ENCODE results near the gene GNG4. TPM values are rescaled to one million over a fixed set of nuclear protein-coding genes. Genes with fewer than 3 reads are reported as not detected.
"Not testable (repeated sequence)": the region's sequence is repeated elsewhere in the genome, so short reads cannot be mapped to it uniquely, and the experiment has no call there.

Gene GNG4
- total RNA-seq, 1 experiment from 2014 or later, result 3.5 TPM

DNA sequence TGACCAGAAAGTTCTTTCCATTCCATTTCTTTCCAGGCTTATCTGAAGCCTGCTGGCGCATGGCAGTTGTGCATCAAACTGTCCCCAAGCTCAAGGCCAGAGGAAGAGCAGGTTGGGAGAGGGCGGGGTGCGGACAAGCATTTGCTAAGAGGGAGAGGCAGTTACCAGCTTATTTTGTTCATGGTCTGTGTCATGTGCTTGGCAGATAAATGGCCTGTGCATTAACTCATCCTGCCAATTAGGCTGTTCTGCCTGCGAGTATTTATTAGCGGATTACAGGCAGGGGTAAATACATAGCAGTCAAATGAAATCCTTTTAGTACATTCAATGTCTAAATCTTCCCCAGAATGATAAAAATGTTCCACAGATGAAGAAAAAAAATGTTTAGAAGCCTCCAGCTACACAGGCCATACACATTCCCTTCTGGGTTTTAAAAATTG is 96.5 kb downstream of the GNG4 start:
- H3K4me3 Mint-ChIP-seq (ENCODE audit: unreplicated experiment), result no peak overlapping the region
- Histone ChIP-seq H3K4me3 (ENCODE audit: low read depth, low read length) (no peak overlapping the region), H3K9me3 (no peaks in the 10 kb centered on the region), H3K27me3 (replicated peaks; ENCODE audit: control insufficient read depth, insufficient read depth, low read length) (no peaks in the 10 kb centered on the region), H3K36me3 (ENCODE audit: control insufficient read depth, insufficient read depth, low read length) (no peaks in the 10 kb centered on the region), H3K4me1 (no peaks in the 10 kb centered on the region)
- intact Hi-C loops (cut with micrococcal nuclease; ENCODE audit: unreplicated experiment), result no loop called here
- BruUV-seq (replicated peaks), result no TSS peak
- H3K27ac Mint-ChIP-seq (ENCODE audit: unreplicated experiment), result no peak overlapping the region
- no peak for DNase-seq
- POLR2A ChIA-PET, result no interaction called here
- no peaks in the 10 kb centered on the region for H3K27me3 Mint-ChIP-seq (ENCODE audit: insufficient read depth, unreplicated experiment)
- TF ChIP-seq, protein P1, sequence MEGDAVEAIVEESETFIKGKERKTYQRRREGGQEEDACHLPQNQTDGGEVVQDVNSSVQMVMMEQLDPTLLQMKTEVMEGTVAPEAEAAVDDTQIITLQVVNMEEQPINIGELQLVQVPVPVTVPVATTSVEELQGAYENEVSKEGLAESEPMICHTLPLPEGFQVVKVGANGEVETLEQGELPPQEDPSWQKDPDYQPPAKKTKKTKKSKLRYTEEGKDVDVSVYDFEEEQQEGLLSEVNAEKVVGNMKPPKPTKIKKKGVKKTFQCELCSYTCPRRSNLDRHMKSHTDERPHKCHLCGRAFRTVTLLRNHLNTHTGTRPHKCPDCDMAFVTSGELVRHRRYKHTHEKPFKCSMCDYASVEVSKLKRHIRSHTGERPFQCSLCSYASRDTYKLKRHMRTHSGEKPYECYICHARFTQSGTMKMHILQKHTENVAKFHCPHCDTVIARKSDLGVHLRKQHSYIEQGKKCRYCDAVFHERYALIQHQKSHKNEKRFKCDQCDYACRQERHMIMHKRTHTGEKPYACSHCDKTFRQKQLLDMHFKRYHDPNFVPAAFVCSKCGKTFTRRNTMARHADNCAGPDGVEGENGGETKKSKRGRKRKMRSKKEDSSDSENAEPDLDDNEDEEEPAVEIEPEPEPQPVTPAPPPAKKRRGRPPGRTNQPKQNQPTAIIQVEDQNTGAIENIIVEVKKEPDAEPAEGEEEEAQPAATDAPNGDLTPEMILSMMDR (IDR thresholded peaks at IDR 0.05; ENCODE audit: insufficient read depth in 1 of 2, low read depth in 1 of 2, low read length in 1 of 2, severe bottlenecking in 1 of 2, unreplicated experiment in 1 of 2), result no peak
- H3K36me3 Mint-ChIP-seq (ENCODE audit: insufficient read depth, unreplicated experiment), result no peaks in the 10 kb centered on the region
- peaks cover 8% of the 10 kb centered on the region for H3K9me3 Mint-ChIP-seq (ENCODE audit: unreplicated experiment)
- CTCF ChIA-PET, result no interaction called here
- H3K4me1 Mint-ChIP-seq (ENCODE audit: low read depth, unreplicated experiment), result no peaks in the 10 kb centered on the region

DNA sequence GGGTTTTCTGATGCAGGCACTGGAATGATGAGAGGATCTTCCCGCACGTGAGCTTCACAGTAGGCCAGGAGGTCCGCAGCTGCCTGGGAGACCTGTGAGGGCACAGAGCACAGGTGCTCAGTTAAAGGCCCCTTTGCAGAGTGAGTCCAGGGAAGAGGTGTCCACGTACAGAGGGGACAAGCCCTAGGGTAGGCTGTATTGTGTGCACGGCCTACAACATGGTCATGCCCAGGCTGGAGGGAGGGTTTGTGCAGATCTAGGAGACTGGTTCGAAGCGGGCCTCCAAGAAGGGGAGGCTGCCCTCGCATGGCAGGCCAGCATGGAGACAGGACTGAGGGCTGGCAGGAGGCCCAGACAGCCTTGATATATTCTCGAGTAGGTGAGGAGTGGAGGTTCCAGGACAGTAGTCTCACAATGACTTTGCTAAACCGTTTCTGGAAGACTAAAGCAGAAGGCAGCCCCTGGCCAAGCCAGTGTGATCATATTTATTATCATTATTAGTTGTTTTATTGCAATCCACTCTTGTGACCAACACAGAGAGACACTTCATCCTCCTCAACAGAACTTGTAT is 97.4 kb downstream of the GNG4 start:
- TF ChIP-seq, protein P1 (IDR thresholded peaks at IDR 0.05; ENCODE audit: insufficient read depth in 1 of 2, low read depth in 1 of 2, low read length in 1 of 2, severe bottlenecking in 1 of 2, unreplicated experiment in 1 of 2), result no peak
- no TSS peak for BruUV-seq (replicated peaks)
- no peaks in the 10 kb centered on the region for H3K36me3 Mint-ChIP-seq (ENCODE audit: insufficient read depth, unreplicated experiment)
- ChIA-PET CTCF (no interaction called here), POLR2A (no interaction called here)
- no peaks in the 10 kb centered on the region for H3K27me3 Mint-ChIP-seq (ENCODE audit: insufficient read depth, unreplicated experiment)
- H3K4me3 Mint-ChIP-seq (ENCODE audit: unreplicated experiment), result no peak overlapping the region
- no peak for DNase-seq
- Histone ChIP-seq H3K4me3 (ENCODE audit: low read depth, low read length) (no peak overlapping the region), H3K9me3 (no peaks in the 10 kb centered on the region), H3K36me3 (ENCODE audit: control insufficient read depth, insufficient read depth, low read length) (no peaks in the 10 kb centered on the region), H3K4me1 (no peaks in the 10 kb centered on the region), H3K27me3 (replicated peaks; ENCODE audit: control insufficient read depth, insufficient read depth, low read length) (no peaks in the 10 kb centered on the region)
- no peak overlapping the region for H3K27ac Mint-ChIP-seq (ENCODE audit: unreplicated experiment)
- H3K9me3 Mint-ChIP-seq (ENCODE audit: unreplicated experiment), result peaks cover 8% of the 10 kb centered on the region
- intact Hi-C loops (cut with micrococcal nuclease; ENCODE audit: unreplicated experiment), result no loop called here
- no peaks in the 10 kb centered on the region for H3K4me1 Mint-ChIP-seq (ENCODE audit: low read depth, unreplicated experiment)

DNA sequence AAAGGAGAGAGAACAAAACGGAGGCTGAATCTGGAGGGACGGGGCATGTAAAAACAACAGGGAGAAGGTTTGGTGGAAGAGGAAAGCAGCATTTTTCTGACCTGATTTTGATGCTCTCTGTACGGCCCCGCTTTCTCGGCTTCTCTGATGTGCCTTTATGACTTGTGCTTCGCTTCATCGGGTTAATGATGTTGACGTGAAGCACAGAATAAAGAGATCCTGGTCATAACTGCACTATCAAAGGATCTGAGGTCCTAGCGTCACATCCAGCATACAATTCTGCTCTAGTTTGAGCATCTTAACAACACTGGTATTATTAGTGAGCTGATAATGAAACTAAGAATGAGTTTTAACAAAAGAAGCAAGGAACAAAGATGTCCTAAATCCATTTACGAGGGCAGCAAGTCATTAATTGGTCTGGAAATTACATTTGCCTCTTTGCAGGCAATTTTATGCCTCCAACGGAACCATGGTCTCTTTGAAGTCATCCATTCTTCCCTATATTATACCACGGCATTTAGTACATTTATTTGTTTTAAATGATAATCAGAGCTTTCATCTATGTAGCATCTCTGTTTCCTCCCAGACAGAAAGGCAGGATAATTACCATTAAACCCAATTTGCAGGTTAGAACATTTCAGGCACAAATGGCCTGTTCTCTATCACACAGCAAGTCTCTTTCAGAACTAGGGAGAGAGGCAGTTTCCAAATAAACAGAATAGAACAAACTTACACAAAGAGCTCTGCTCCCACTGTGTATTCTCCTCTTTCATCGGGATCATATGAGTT is 100.0 kb downstream of the GNG4 start:
- CTCF ChIA-PET, result no interaction called here
- POLR2A ChIA-PET, result no interaction called here

DNA sequence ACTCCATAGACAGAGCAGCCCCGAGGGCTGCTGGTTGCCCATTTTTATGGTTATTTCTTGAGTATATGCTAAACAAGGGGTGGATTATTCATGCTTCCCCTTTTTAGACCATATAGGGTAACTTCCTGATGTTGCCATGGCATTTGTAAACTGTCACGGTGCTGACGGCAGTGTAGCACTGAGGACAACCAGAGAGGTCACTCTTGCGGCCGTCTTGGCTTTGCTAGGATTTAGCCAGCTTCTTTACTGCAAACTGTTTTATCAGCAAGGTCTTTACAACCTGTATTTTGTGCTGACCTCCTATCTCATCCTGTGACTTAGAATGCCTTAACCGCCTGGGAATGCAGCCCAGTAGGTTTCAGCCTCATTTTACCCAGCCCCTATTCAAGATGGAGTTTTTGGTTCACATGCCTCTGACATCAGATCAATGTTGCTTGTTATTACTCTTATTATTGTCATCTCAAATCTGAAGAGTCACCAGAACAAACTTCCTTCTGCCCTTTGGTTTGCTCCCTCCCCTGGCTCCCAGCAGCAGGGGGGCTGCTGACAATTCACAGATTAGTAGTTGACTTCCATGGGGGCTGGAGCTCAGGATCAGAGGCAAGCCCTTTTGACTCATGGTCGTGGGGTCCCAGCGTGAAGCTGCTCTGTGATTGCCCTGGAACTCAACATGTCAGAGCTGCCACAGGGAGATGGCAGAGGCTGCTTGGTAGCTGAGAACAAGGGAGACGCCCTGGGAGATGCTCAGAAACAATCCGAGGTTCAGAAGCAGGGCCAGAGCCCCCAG is 103.0 kb downstream of the GNG4 start:
- BruUV-seq (replicated peaks); H3K9me3 Mint-ChIP-seq (ENCODE audit: unreplicated experiment); POLR2A ChIA-PET; H3K4me3 ChIP-seq (ENCODE audit: low read depth, low read length); intact Hi-C loops (cut with micrococcal nuclease; ENCODE audit: unreplicated experiment); H3K36me3 Mint-ChIP-seq (ENCODE audit: insufficient read depth, unreplicated experiment); H3K9me3 ChIP-seq; H3K27me3 ChIP-seq (replicated peaks; ENCODE audit: control insufficient read depth, insufficient read depth, low read length); H3K4me1 ChIP-seq; H3K4me3 Mint-ChIP-seq (ENCODE audit: unreplicated experiment); H3K4me1 Mint-ChIP-seq (ENCODE audit: low read depth, unreplicated experiment); H3K27me3 Mint-ChIP-seq (ENCODE audit: insufficient read depth, unreplicated experiment); H3K27ac Mint-ChIP-seq (ENCODE audit: unreplicated experiment); DNase-seq; H3K36me3 ChIP-seq (ENCODE audit: control insufficient read depth, insufficient read depth, low read length): not testable (repeated sequence)
- CTCF ChIA-PET, result interaction anchor here (0.6 kb wide), 1 partner anchor 23 kb away, joined by 3 read pairs; no protein-coding TSS in a partner anchor

More for the DNA sequence above, 100.0 kb downstream of the GNG4 start:
- Mint-ChIP-seq H3K4me3 (ENCODE audit: unreplicated experiment) (no peak overlapping the region), H3K9me3 (ENCODE audit: unreplicated experiment) (peaks cover 2% of the 10 kb centered on the region), H3K27me3 (ENCODE audit: insufficient read depth, unreplicated experiment) (no peaks in the 10 kb centered on the region), H3K4me1 (ENCODE audit: low read depth, unreplicated experiment) (no peaks in the 10 kb centered on the region), H3K27ac (ENCODE audit: unreplicated experiment) (no peak overlapping the region), H3K36me3 (ENCODE audit: insufficient read depth, unreplicated experiment) (no peaks in the 10 kb centered on the region)
- Histone ChIP-seq H3K4me3 (ENCODE audit: low read depth, low read length) (no peak overlapping the region), H3K36me3 (ENCODE audit: control insufficient read depth, insufficient read depth, low read length) (no peaks in the 10 kb centered on the region), H3K4me1 (peaks cover 7% of the 10 kb centered on the region; the same call in 1 of the 2 replicates), H3K27me3 (replicated peaks; ENCODE audit: control insufficient read depth, insufficient read depth, low read length) (no peaks in the 10 kb centered on the region), H3K9me3 (no peaks in the 10 kb centered on the region)
- no TSS peak for BruUV-seq (replicated peaks)
- intact Hi-C loops (cut with micrococcal nuclease; ENCODE audit: unreplicated experiment), result no loop called here
- TF ChIP-seq, protein P1 (IDR thresholded peaks at IDR 0.05; ENCODE audit: insufficient read depth in 1 of 2, low read depth in 1 of 2, low read length in 1 of 2, severe bottlenecking in 1 of 2, unreplicated experiment in 1 of 2), result no peak
- DNase-seq, result no peak
